Measurements from ENCODE around the gene VSIR. TPM values are rescaled to one million over a fixed set of nuclear protein-coding genes. Genes with fewer than 3 reads are reported as not detected.

VSIR gene
- 20.9 and 21.4 TPM in 2 replicates for total RNA-seq

DNA sequence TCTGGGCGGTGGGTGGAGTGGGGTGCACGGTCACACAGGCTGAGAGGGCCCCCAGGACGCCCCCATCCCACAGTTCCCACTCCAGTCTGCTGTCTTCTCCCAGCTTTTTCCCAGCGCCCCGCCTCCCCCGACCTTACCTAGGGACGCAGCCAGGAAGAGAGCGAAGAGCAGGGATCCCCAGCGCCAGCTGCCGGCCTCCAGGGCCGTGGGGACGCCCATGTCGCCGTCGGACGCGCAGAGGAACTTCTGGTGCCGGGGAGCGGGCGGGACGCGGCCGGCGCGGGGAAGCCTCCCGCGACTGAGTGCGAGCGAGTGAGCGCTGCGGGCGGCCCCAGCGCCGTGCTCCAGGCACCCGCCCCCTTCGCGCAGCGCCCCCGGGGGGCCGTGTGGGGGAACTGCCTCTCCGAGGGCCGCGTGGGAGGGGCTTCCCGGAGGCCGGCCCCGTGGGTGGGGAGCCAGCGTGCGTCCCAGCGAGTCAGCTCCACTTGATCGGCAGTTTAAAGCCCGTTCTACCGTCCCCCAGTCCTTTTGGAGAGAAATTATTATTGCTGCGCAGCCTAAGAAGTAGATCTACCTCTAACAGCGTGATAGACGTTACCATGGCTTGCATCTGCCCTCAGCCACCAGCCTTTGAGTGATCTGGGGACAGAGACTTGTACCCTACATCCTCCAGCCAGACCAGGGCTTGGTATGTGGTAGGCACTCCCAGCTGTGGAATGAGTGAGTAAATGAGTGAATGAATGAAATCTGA lies at the start of gene VSIR:
Gene VSIR, minus strand, starts transcription at position 300 of the 751 bp plus-strand sequence. Its CDS starts 81 bp downstream, at position 219.
- Mint-ChIP-seq H3K9me3 (no peaks in the 10 kb centered on the region), H3K27ac (peak within 1 kb of the TSS; percentile 92), H3K4me1 (peaks cover 85% of the 10 kb centered on the region), H3K4me3 (peak within 1 kb of the TSS; percentile 88), H3K27me3 (no peaks in the 10 kb centered on the region), H3K36me3 (ENCODE audit: low read depth) (peaks cover 3% of the 10 kb centered on the region)
- ATAC-seq (ENCODE audit: low read depth) (peak; percentile 76), DNase-seq (peak; percentile 98)
- TF ChIP-seq, protein P1, sequence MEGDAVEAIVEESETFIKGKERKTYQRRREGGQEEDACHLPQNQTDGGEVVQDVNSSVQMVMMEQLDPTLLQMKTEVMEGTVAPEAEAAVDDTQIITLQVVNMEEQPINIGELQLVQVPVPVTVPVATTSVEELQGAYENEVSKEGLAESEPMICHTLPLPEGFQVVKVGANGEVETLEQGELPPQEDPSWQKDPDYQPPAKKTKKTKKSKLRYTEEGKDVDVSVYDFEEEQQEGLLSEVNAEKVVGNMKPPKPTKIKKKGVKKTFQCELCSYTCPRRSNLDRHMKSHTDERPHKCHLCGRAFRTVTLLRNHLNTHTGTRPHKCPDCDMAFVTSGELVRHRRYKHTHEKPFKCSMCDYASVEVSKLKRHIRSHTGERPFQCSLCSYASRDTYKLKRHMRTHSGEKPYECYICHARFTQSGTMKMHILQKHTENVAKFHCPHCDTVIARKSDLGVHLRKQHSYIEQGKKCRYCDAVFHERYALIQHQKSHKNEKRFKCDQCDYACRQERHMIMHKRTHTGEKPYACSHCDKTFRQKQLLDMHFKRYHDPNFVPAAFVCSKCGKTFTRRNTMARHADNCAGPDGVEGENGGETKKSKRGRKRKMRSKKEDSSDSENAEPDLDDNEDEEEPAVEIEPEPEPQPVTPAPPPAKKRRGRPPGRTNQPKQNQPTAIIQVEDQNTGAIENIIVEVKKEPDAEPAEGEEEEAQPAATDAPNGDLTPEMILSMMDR (IDR thresholded peaks at IDR 0.05): no peak
- POLR2A ChIA-PET: interaction anchor here (0.6 to 8.7 kb wide), 25 partner anchors 9 to 562 kb away, joined by 3 to 79 read pairs (median 5); partner anchors contain the start of gene PSAP
- CTCF ChIA-PET: interaction anchor here (0.7 to 4.9 kb wide), 24 partner anchors 8 to 389 kb away, joined by 3 to 26 read pairs (median 4); partner anchors contain the start of gene PSAP
- intact Hi-C loops (cut with micrococcal nuclease): loop anchor here (1.0 to 5.0 kb wide), 9 partner anchors 17 to 454 kb away; partner anchors contain the start of genes PSAP and SLC29A3

DNA sequence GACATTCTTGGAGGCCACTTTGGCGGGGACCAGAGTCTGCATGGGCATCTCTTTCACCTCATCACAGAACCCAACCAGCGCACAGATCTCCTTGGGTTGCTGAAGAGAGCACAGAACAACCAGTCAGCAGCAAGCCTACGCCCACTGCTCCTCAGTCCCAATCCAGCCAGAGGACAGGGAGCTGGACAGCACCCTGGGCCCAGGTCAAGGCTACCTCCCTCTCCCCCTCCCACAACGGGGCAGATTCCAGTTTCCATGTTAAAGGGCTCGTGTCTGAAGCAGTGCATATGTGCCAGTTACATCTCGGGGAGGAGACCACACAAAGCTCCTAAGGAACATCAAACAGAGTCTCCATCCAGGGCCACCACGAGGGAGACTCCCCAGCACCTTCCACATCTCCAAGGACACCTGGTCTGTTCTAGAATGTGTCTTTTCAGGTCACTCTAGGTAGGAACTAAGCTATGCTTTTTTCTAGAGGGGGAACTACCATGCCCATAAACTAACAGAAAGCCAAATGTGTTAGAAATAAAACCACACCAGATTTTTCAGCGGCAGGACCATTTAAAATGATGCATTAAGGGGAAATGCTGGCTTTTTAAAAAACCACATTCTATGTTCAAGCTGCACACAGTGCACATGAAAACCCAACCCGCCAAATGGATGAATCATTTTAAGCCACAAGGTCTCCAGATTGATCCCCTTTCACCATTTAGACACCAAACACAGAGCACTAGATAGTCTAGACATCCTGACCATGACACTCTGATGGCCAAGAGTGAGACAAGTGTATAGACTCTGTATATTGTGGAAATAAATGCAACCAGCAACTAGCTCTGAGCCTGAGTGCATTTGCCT lies 48.8 kb upstream of the VSIR start:
- no peaks in the 10 kb centered on the region for H3K27me3 Mint-ChIP-seq
- no peaks in the 10 kb centered on the region for H3K4me1 Mint-ChIP-seq
- no peaks in the 10 kb centered on the region for H3K9me3 Mint-ChIP-seq
- no peak for DNase-seq
- no peak overlapping the region for H3K27ac Mint-ChIP-seq
- ATAC-seq (ENCODE audit: low read depth): no peak
- TF ChIP-seq, protein P1 (IDR thresholded peaks at IDR 0.05): no peak
- intact Hi-C loops (cut with micrococcal nuclease): no loop called here
- POLR2A ChIA-PET: interaction anchor here (1.4 kb wide), 1 partner anchor 48 kb away, joined by 3 read pairs; no protein-coding TSS in a partner anchor
- CTCF ChIA-PET: no interaction called here
- H3K36me3 Mint-ChIP-seq (ENCODE audit: low read depth): peaks cover 95% of the 10 kb centered on the region
- H3K4me3 Mint-ChIP-seq: no peak overlapping the region

DNA sequence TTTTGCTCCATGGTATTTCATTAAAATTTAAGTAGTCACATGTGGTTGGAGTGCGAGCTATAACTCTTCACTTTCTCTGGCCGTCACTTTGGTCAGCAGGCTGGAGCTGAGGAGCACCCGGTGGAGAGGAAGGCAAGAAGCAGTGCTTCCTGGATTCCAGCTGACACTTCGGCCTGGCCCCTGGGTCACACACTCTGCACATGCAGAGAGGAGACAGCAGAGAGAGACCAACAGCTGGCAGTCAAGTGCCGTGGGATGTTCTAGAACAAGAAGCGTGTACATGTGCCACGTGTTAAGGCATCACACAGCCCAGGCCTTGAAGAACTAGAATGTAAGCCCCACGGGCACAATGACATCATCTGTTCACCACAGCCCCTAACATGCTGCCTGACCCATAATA lies 47.6 kb upstream of the VSIR start:
- ChIA-PET CTCF (no interaction called here), POLR2A (interaction anchor here (0.7 to 1.4 kb wide), 2 partner anchors 47 to 120 kb away, joined by 3 to 9 read pairs; no protein-coding TSS in a partner anchor)
- Mint-ChIP-seq H3K4me3 (no peak overlapping the region), H3K36me3 (ENCODE audit: low read depth) (peaks cover 96% of the 10 kb centered on the region), H3K4me1 (no peaks in the 10 kb centered on the region), H3K9me3 (no peaks in the 10 kb centered on the region), H3K27me3 (no peaks in the 10 kb centered on the region), H3K27ac (no peak overlapping the region)
- ATAC-seq (ENCODE audit: low read depth): no peak
- no peak for DNase-seq
- TF ChIP-seq, protein P1 (IDR thresholded peaks at IDR 0.05): no peak
- intact Hi-C loops (cut with micrococcal nuclease): no loop called here

DNA sequence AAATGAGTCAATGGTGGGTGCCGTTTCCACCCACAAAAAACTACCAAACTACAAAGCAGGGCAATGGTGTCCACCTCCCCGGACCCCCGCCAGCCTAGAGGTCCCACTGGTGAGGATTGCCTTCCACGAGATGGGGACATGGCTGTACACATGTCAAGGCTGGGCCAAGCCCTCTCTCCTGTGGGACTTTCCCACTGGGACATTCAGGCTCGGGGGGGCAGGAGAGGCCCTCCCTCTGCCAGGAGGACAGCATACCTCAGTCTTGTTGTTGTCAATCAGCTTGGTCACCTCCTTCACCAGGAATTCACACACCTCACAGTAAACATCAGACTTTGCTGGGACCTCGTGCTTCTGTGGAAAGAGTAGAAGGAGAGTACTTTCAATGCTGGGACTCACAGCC lies 46.7 kb upstream of the VSIR start:
- H3K27me3 Mint-ChIP-seq: no peaks in the 10 kb centered on the region
- H3K4me1 Mint-ChIP-seq: no peaks in the 10 kb centered on the region
- ChIA-PET CTCF (no interaction called here), POLR2A (no interaction called here)
- ATAC-seq (ENCODE audit: low read depth) (no peak), DNase-seq (no peak)
- no peak overlapping the region for H3K27ac Mint-ChIP-seq
- TF ChIP-seq, protein P1 (IDR thresholded peaks at IDR 0.05): no peak
- H3K36me3 Mint-ChIP-seq (ENCODE audit: low read depth): peaks cover 95% of the 10 kb centered on the region
- intact Hi-C loops (cut with micrococcal nuclease): no loop called here
- no peak overlapping the region for H3K4me3 Mint-ChIP-seq
- no peaks in the 10 kb centered on the region for H3K9me3 Mint-ChIP-seq

Measured in activated B cell treated with CpG ODN at 0.5 μM for 24 hours (primary cell).